B cell (primary cell): Measurements from ENCODE around the gene PVR. TPM values are rescaled to one million over a fixed set of nuclear protein-coding genes. Genes with fewer than 3 reads are reported as not detected.

ENCODE experiments used
- ATAC-seq: fragments of 200-7000 bp; cut with Tn5 transposase; one replicate; pipeline ENCODE4 v1.10.0; 2021; ENCODE audit warnings: low read depth, mild to moderate bottlenecking, moderate number of reproducible peaks, moderate library complexity
- CTCF ChIA-PET: fragments of 350-600 bp; sonication (Branson Sonifier 250); formaldehyde crosslinking; loops from one replicate; lab custom pipeline; 2021; ENCODE audit warnings: antibody characterized with exemption, inconsistent platforms; lab: Charles Lee
- POLR2A ChIA-PET: fragments of 350-600 bp; sonication (Branson Sonifier 250); formaldehyde crosslinking; loops from one replicate; lab custom pipeline; 2021; ENCODE audit warnings: antibody characterized with exemption; lab: Charles Lee
- DNase-seq: peaks from one replicate; pipeline ENCODE4 v3.0.0; 2013
- H2AFZ ChIP-seq: 2 replicates; pipeline ENCODE4 v1.6.1; 2012; ENCODE audit warnings: mild to moderate bottlenecking, low read depth, low read length; ENCODE audit not compliant: insufficient read depth, poor library complexity, severe bottlenecking
- H3K27ac ChIP-seq, 2 donors: 1 replicate in 1 of 2; 2 replicates in 1 of 2; pipeline ENCODE4 v1.5.1; 2012 to 2013; ENCODE audit warnings: low read length in 2 of 2, mild to moderate bottlenecking in 2 of 2, moderate library complexity in 1 of 2
- H3K27me3 ChIP-seq, 4 experiments: fragments of 200-600 bp in 1 of 4; sonication (generic) in 1 of 4; replicated peaks in 1 of 4; 1 replicate in 2 of 4; 2 replicates in 2 of 4; pipeline versions ENCODE4 v1.6.1 to v1.7.0; 2013 to 2016; ENCODE audit warnings: low read length in 3 of 4, mild to moderate bottlenecking in 2 of 4, mixed read lengths in 1 of 4, moderate library complexity in 1 of 4; ENCODE audit not compliant: insufficient read depth in 4 of 4, control insufficient read depth in 3 of 4; ENCODE audit errors: control extremely low read depth in 1 of 4
- H3K36me3 ChIP-seq, 2 experiments: replicated peaks in 1 of 2; 1 replicate in 1 of 2; 2 replicates in 1 of 2; pipeline versions ENCODE4 v1.6.1 to v1.7.1; 2013; ENCODE audit warnings: low read length in 1 of 2; ENCODE audit not compliant: insufficient read depth in 2 of 2, control insufficient read depth in 1 of 2; ENCODE audit errors: control extremely low read depth in 1 of 2, extremely low read depth in 1 of 2
- H3K4me1 ChIP-seq, 2 donors: fragments of 200-600 bp in 1 of 2; sonication (generic) in 1 of 2; 1 replicate in 1 of 2; 2 replicates in 1 of 2; pipeline versions ENCODE4 v1.5.1 to v1.6.1; 2013 to 2017; ENCODE audit warnings: low read length in 2 of 2; ENCODE audit not compliant: control insufficient read depth in 2 of 2, insufficient read depth in 2 of 2
- H3K4me2 ChIP-seq: replicated peaks from 2 replicates; pipeline ENCODE3; 2012; ENCODE audit warnings: mild to moderate bottlenecking, low read depth, low read length; ENCODE audit not compliant: poor library complexity, severe bottlenecking
- H3K4me3 ChIP-seq, 5 experiments: fragments of 200-600 bp in 1 of 5; sonication (generic) in 1 of 5; 1 replicate in 3 of 5; 2 replicates in 2 of 5; pipeline versions ENCODE4 v1.5.1 to v1.7.0; 2011 to 2016; ENCODE audit warnings: low read length in 4 of 5, mild to moderate bottlenecking in 4 of 5, low read depth in 2 of 5, control low read depth in 1 of 5, moderate library complexity in 1 of 5; ENCODE audit not compliant: insufficient read depth in 1 of 5; ENCODE audit errors: control extremely low read depth in 1 of 5, extremely low read depth in 1 of 5
- H3K79me2 ChIP-seq: fragments of 200-600 bp; sonication (generic); one replicate; pipeline ENCODE4 v1.6.0; 2016; ENCODE audit warnings: low read length; ENCODE audit not compliant: control insufficient read depth, insufficient read depth
- H3K9ac ChIP-seq: fragments of 200-600 bp; sonication (generic); 2 replicates; pipeline ENCODE4 v1.6.1; 2017; ENCODE audit warnings: mild to moderate bottlenecking, low read length, moderate library complexity
- H3K9me3 ChIP-seq, 3 donors: one replicate each; pipeline versions ENCODE4 v1.6.1 to v1.7.1; 2013; ENCODE audit warnings: low read length in 2 of 3; ENCODE audit not compliant: control insufficient read depth in 2 of 3, insufficient read depth in 1 of 3; ENCODE audit errors: control extremely low read depth in 1 of 3
- H4K20me1 ChIP-seq: 2 replicates; pipeline ENCODE4 v1.6.0; 2012; ENCODE audit warnings: mild to moderate bottlenecking, low read length; ENCODE audit not compliant: insufficient read depth, control insufficient read depth, poor library complexity, severe bottlenecking
- H3K27ac Mint-ChIP-seq: one replicate; pipeline ENCODE4 v1.8.0; 2021; ENCODE audit warnings: mixed read lengths
- H3K27me3 Mint-ChIP-seq: one replicate; pipeline ENCODE4 v1.8.0; 2021; ENCODE audit warnings: mixed read lengths
- H3K4me1 Mint-ChIP-seq: one replicate; pipeline ENCODE4 v1.8.0; 2021; ENCODE audit warnings: mixed read lengths
- H3K4me3 Mint-ChIP-seq: one replicate; pipeline ENCODE4 v1.8.0; 2021; ENCODE audit warnings: mixed read lengths
- H3K9me3 Mint-ChIP-seq: one replicate; pipeline ENCODE4 v1.8.0; 2022; ENCODE audit warnings: mixed read lengths; ENCODE audit not compliant: insufficient read depth
- CTCF ChIP-seq: fragments of 200-600 bp; IDR thresholded peaks from one replicate; pipeline ENCODE4 v1.8.0; 2022; ENCODE audit warnings: antibody characterized with exemption, mild to moderate bottlenecking
- EZH2 ChIP-seq: IDR thresholded peaks from 2 replicates; pipeline ENCODE4 v1.6.1; 2012; ENCODE audit warnings: borderline replicate concordance, low read depth, mild to moderate bottlenecking, moderate library complexity, low read length; ENCODE audit not compliant: insufficient read depth, poor library complexity, severe bottlenecking
- WGBS: methylation state at CpG from one replicate; pipeline ENCODE4 v1.1.5; 2013; ENCODE audit warnings: missing lambda C conversion rate; ENCODE audit not compliant: insufficient coverage; 5-methylcytosine and 5-hydroxymethylcytosine counted together
- intact Hi-C: fragments of 100-400 bp; cut with micrococcal nuclease; formaldehyde crosslinking; loops from one replicate; pipeline ENCODE4 v1.10.0; 2022
- polyA plus RNA-seq: library from polyadenylated mRNA; depleted of rRNA; stranded (reverse); fragments of >200 nt; gene quantifications from 2 replicates; pipeline ENCODE4 v1.2.3, GENCODE V29; 2012
- total RNA-seq, 2 donors: library from RNA; stranded (reverse); fragments of 120-200 nt in 1 of 2; gene quantifications; 1 replicate in 1 of 2; 2 replicates in 1 of 2; pipeline versions ENCODE4 v1.2.3 to v1.2.4, GENCODE V29; 2013 to 2022

PVR gene
- total and polyA plus RNA-seq, 2 donors (not counting 1 experiment from before 2014, with no cell fraction given) = 0.09 to 0.67 TPM

GRCh38 chr19:44636439-44637389 lies 7.0 kb upstream of the PVR start:
- no peak overlapping the region for H3K27ac Mint-ChIP-seq
- Histone ChIP-seq H2AFZ (no peak overlapping the region), H3K36me3 (no peaks in the 10 kb centered on the region), H3K4me2 (no peak overlapping the region), H4K20me1 (no peaks in the 10 kb centered on the region), H3K27ac (no peak overlapping the region), H3K9ac (no peak overlapping the region), H3K4me3 (no peak overlapping the region), H3K27me3 (peaks cover 0 to 6% (median 1%) of the 10 kb centered on the region in 4 experiments), H3K79me2 (no peaks in the 10 kb centered on the region), H3K9me3 (peaks cover 0 to 3% (median 0%) of the 10 kb centered on the region in 3 donors), H3K4me1 (no peaks in the 10 kb centered on the region)
- ATAC-seq = no peak
- ChIA-PET POLR2A (no interaction called here), CTCF (interaction anchor here (0.7 to 1.8 kb wide), 3 partner anchors 16 to 161 kb away, joined by 3 to 4 read pairs (median 3); no protein-coding TSS in a partner anchor)
- intact Hi-C loops = no loop called here
- WGBS = 56% methylated on average over 3 of the region's 11 CpGs
- H3K4me1 Mint-ChIP-seq = no peaks in the 10 kb centered on the region
- no peak for TF ChIP-seq CTCF
- no peak for TF ChIP-seq EZH2
- H3K4me3 Mint-ChIP-seq = no peak overlapping the region
- H3K9me3 Mint-ChIP-seq = no peaks in the 10 kb centered on the region
- DNase-seq = no peak
- H3K27me3 Mint-ChIP-seq = peaks cover 29% of the 10 kb centered on the region

GRCh38 chr19:44637390-44637764 lies 6.3 kb upstream of the PVR start:
- H3K27me3 ChIP-seq = peaks cover 0 to 6% (median 1%) of the 10 kb centered on the region in 4 experiments
- H3K4me1 Mint-ChIP-seq = no peaks in the 10 kb centered on the region
- TF ChIP-seq CTCF (no peak), EZH2 (no peak)
- no peak overlapping the region for H3K27ac Mint-ChIP-seq
- ChIA-PET POLR2A (no interaction called here), CTCF (interaction anchor here (1.5 kb wide), 1 partner anchor 20 kb away, joined by 4 read pairs; no protein-coding TSS in a partner anchor)
- no peaks in the 10 kb centered on the region for H3K36me3 ChIP-seq
- no peak overlapping the region for H3K4me3 Mint-ChIP-seq
- H3K4me2 ChIP-seq = no peak overlapping the region
- intact Hi-C loops = no loop called here
- no peak overlapping the region for H3K27ac ChIP-seq
- no peak overlapping the region for H3K9ac ChIP-seq
- no peaks in the 10 kb centered on the region for H4K20me1 ChIP-seq
- no peak overlapping the region for H2AFZ ChIP-seq
- peaks cover 0 to 3% (median 0%) of the 10 kb centered on the region in 3 donors for H3K9me3 ChIP-seq
- DNase-seq = no peak
- peaks cover 29% of the 10 kb centered on the region for H3K27me3 Mint-ChIP-seq
- 93% methylated on average over 5 of the region's 5 CpGs for WGBS
- H3K9me3 Mint-ChIP-seq = no peaks in the 10 kb centered on the region
- H3K4me1 ChIP-seq = no peaks in the 10 kb centered on the region
- H3K4me3 ChIP-seq = no peak overlapping the region
- no peaks in the 10 kb centered on the region for H3K79me2 ChIP-seq
- ATAC-seq = no peak
